Fibroblast of villous mesenchyme (primary cell): ENCODE results near the gene PSENEN. TPM values are rescaled to one million over a fixed set of nuclear protein-coding genes. Genes with fewer than 3 reads are reported as not detected.
A peak's percentile ranks its signal among the peaks of the same experiment; 100 is the strongest.

ENCODE experiments used
- DNase-seq: peaks from one replicate; pipeline ENCODE4 v3.0.0-alpha.2; 2010; ENCODE audit warnings: low read depth
- H3K4me3 ChIP-seq: 2 replicates; pipeline ENCODE4 v1.5.1; 2011; ENCODE audit warnings: low read depth, mild to moderate bottlenecking, low read length
- total RNA-seq: library from RNA; depleted of rRNA; stranded (reverse); fragments of >200 nt; gene quantifications from 2 replicates; pipeline ENCODE4 v1.2.3, GENCODE V29; 2012
- TF ChIP-seq, protein P1 (sequence below): IDR thresholded peaks from 2 replicates; pipeline ENCODE4 v1.5.1; 2012; ENCODE audit warnings: low read depth, mild to moderate bottlenecking, low read length; ENCODE audit not compliant: insufficient read depth

The PSENEN gene
- total RNA-seq, 1 donor = 14.7 TPM

DNA sequence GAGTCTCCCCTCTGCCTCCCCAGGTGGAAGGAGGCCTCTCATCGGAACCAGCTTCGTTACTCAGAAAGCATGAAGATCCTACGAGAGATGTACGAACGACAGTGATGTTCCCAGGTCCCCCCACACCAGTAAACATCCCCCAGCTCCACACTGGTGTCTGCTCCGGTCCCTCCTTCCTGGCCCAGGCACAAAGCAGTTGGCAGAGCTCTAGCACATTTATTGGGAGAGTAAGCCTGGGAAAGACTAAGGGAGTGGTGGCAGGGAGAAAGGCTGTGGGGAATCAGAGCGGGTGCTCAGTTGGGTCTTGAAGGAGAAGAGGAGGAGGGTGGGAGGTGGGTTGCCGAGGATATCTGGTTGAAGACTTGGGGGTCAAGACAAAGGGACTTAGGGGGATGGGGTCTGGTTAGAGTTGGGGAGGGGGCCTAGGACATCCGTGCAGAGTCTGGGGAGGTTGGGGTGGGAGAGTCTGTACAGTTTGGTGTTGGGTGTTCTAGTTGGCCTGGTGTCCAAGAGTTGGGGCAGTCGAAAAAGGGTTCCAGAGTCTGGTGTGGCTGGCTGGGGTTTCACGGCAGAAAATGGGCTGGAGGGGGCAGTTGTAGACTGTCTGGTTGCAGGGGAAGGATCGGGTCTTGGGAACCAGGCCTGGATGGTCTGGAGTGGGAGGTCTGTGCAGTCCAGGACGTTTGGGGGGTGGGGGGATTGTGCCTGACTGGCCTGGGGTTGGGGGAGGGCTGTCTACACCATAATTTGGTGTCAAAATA lies 9.1 kb downstream of the PSENEN start:
- DNase-seq = no peak
- peak overlapping the region; percentile 92 for H3K4me3 ChIP-seq
- TF ChIP-seq, protein P1, sequence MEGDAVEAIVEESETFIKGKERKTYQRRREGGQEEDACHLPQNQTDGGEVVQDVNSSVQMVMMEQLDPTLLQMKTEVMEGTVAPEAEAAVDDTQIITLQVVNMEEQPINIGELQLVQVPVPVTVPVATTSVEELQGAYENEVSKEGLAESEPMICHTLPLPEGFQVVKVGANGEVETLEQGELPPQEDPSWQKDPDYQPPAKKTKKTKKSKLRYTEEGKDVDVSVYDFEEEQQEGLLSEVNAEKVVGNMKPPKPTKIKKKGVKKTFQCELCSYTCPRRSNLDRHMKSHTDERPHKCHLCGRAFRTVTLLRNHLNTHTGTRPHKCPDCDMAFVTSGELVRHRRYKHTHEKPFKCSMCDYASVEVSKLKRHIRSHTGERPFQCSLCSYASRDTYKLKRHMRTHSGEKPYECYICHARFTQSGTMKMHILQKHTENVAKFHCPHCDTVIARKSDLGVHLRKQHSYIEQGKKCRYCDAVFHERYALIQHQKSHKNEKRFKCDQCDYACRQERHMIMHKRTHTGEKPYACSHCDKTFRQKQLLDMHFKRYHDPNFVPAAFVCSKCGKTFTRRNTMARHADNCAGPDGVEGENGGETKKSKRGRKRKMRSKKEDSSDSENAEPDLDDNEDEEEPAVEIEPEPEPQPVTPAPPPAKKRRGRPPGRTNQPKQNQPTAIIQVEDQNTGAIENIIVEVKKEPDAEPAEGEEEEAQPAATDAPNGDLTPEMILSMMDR = no peak

DNA sequence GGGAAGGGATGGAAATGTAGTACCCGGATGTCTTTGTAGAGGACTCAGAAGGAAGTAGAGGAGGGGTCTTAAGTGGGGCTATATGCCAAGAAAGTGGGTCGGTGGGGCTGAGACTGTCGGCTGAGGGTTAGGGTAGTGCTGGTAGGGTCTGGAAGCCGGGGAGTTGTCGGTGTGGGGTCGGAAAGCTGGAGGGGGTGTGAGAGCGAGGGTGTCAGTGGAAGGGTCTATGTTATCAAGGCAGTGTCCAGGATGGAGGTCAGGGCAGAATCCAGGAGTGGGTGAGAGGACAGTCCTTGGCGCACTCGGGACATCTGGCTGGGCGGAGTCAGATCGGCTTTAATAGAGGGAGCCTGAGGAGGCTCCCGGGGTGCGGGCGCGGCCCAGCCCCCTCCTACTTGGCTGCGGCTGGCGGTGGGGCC lies 9.7 kb downstream of the PSENEN start:
- no peak for DNase-seq
- TF ChIP-seq, protein P1 = no peak
- H3K4me3 ChIP-seq = peak overlapping the region; percentile 92

DNA sequence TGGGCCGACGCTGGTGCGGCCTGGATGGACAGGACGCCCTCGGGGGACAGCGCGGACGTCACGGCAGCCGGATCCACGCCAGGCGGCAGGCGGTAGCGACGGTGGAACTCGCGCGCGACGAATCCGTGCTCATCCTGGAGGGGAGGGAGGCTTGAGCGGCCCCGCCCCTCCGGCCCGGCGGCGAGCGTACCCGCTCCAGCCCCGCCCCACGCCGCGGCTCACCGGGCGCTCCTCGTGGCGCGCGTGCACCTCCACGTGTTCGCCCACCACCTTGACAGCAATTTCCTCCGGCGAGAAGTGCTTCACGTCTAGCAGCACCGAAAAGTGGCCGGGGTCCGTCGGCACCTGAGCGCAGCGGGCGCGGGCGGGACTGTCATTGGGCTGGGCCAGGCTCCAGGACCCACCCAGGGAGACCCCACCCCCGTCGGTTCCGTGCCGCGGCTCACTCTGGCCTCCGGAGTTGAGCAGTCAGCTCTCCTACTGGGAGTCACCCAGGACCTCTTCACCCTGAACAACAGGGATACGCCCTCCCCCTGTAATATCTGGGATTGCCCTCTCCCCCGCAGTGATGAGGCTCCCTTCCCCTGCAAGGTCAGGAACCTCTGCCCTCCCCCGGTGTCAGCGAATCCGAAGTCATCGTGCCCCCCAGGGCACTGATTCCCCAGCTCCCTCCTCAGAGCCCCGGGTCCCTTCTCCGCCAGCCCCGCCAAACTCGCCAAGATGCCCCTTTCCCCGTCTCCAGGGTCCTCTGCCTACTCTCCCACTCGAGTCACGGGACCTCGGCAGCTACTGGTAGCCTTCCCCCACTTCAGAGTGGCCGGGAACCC lies 10.3 kb downstream of the PSENEN start:
- H3K4me3 ChIP-seq = peak overlapping the region; percentile 92
- TF ChIP-seq, protein P1 = no peak
- peak; percentile 89 for DNase-seq

DNA sequence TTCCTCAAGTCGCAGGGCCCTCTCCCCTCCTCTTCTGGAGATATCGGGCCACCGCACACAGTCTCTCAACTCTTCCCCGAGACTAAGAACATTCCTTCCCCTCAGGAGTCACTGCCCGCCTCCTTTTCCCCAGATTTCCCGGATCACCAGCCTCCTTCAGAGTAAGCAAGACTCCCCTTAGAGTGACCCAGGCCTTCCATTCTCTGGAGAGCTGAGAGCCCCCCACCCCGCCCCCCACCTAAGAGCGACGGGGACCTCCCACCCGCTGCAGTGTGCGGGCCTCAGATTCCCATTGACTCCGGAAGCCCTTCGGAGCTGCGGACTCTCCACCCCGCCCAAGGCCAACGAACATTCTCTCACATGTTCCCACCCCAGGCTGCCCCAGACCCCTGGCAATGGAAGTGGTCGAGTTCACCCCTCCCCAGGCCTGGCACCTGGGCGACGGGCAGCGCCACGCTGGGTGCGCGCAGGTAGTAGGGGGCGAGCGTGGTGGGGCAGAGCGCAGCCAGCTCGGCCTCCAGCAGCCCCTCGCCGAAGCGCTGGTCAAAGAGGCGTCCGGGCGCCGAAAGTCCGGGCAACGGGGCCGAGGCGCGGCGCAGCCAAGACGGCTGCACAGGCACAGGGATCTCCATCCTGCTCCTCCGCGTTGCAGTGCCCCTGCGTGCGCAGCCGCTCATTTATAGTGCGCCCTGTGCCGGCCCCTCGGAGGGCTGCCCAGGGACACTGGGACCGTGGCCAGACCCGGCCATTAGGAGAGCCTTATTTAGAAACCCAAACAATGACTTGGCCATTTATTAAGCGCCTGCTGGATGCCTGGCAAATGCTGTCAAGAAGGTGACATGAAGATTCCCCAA lies 11.2 kb downstream of the PSENEN start, which contains the start of gene HSPB6:
TSS of gene HSPB6 (minus strand) at position 653 of the 854 bp plus-strand sequence. CDS start at position 632, 21 bp downstream.
- peak; percentile 56 for DNase-seq
- H3K4me3 ChIP-seq = peak within 1 kb of the TSS; percentile 92
- TF ChIP-seq, protein P1 = no peak

DNA sequence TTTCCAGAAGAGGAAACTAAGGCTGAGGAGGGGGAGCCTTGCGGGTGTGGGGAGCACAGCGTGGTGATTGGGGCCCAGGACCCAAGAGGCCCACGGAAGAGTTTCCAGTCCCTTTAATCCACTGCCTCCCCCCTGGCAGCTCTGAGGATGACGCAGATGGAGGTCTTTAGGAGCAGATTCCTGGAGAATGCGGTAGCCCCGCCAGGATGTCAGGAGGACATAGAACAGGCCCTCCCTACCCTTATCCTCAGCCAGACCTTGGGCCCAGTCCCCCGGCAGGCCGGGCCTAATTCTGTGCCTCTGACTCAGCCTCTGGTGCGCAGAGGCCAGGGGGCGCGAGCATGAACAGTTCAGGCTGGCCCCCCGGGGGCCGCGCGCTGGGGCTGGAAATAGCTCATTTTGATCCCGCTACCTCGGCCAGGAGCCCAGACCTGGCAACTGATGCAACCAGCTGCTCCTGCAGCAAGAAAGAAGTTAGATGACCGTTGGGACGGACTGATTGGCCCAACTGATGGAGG lies 11.8 kb downstream of the PSENEN start:
- H3K4me3 ChIP-seq = peak overlapping the region; percentile 92
- peak; percentile 99 for DNase-seq
- TF ChIP-seq, protein P1 = no peak

DNA sequence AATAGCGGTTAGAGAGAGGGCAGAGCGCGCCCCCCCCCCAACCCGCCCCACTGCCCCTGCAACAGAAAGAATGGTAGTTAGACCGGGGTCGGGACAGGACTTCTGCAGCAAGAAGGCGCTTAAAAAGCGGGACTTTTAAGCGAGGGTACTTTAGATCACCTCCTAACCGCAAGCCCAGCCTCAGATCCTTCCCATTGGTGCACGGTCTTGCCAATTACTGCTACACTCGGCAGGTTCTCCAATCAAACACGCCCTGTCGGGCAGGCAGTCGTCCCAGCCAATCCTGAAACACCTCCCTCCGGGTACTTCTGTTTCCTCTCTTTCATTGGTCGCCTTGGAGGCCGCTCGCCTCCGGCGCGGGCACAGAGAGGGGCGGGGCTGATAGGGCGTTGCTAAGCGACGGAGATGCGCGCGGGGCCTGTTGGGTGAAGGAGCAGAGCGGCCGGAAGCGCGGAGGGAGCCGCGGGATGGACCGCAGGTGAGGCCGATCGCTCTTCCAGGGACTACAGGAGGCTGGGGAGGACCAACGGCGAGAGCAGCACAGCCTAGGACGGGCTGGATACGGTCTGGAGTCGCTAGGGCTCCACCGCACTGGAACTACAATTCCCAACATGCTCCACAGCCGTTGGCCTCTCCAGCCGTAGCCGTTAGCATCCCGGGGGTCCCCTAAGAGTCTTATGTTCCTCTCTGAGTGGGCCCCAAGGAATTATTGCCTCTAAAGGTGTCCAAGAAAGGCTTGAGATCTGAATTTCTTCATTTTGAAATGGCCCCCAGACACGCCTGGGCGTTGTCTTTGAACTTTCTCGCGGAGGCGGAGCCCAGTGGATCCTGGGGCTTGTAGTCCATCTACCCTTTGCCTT lies 12.5 kb downstream of the PSENEN start, which contains the start of gene PROSER3:
TSS of gene PROSER3 (plus strand) at position 428 of the 860 bp plus-strand sequence. CDS start at position 468, 40 bp downstream.
- TF ChIP-seq, protein P1 = no peak
- peak; percentile 100 for DNase-seq
- peak within 1 kb of the TSS; percentile 92 for H3K4me3 ChIP-seq
